K562 (cell line): ENCODE results near the gene TAL1. TPM values are rescaled to one million over a fixed set of nuclear protein-coding genes. Genes with fewer than 3 reads are reported as not detected.

Experiments
- BRF1 ChIP-seq: IDR thresholded peaks from 3 replicates; pipeline ENCODE4 v1.6.1; 2011; ENCODE audit warnings: borderline replicate concordance, mild to moderate bottlenecking; ENCODE audit not compliant: insufficient read length; ENCODE audit errors: extremely low read depth
- CEBPG ChIP-seq, 3 experiments: fragments of 200-800 bp in 1 of 3; sonication (Bioruptor generic) in 1 of 3; sonication (generic) in 1 of 3; formaldehyde crosslinking in 1 of 3; IDR thresholded peaks in 2 of 3; conservative IDR thresholded peaks in 1 of 3; 2 replicates each; pipeline versions ENCODE4 v1.6.1 to v1.8.0; 2016 to 2022; ENCODE audit warnings: missing compliant biosample characterization in 2 of 3, missing genetic modification characterization in 2 of 3, mild to moderate bottlenecking in 1 of 3, missing genetic modification reagents in 1 of 3
- CHCHD3 ChIP-seq: fragments of 250-450 bp; sonication (Bioruptor Pico); IDR thresholded peaks from 2 replicates; pipeline ENCODE4 v2.1.2; 2022; ENCODE audit warnings: mild to moderate bottlenecking
- GTF2E2 ChIP-seq: fragments of 200-800 bp; sonication (Bioruptor generic); IDR thresholded peaks from 2 replicates; pipeline ENCODE4 v1.6.1; 2016; ENCODE audit warnings: missing genetic modification characterization, missing compliant biosample characterization
- L3MBTL2 ChIP-seq: fragments of 450-650 bp; IDR thresholded peaks from 2 replicates; pipeline ENCODE4 v1.6.1; 2016; ENCODE audit warnings: mild to moderate bottlenecking, moderate library complexity
- MLX ChIP-seq, 2 experiments: fragments of 450-650 bp in 1 of 2; sonication (generic) in 1 of 2; formaldehyde crosslinking; conservative IDR thresholded peaks; 2 replicates each; pipeline versions ENCODE4 v1.4.0 to v1.8.1; 2020 to 2022; ENCODE audit warnings: mild to moderate bottlenecking in 1 of 2, missing genetic modification reagents in 1 of 2
- NFE2L1 ChIP-seq: fragments of 450-650 bp; IDR thresholded peaks from 2 replicates; pipeline ENCODE4 v1.6.1; 2016; ENCODE audit warnings: missing genetic modification characterization, low read depth, mild to moderate bottlenecking, missing compliant biosample characterization, moderate library complexity, borderline replicate concordance
- PHB ChIP-seq: fragments of 250-450 bp; sonication (Bioruptor Pico); IDR thresholded peaks from 2 replicates; pipeline ENCODE4 v1.5.0; 2021
- PYGO2 ChIP-seq: fragments of 450-650 bp; IDR thresholded peaks from 2 replicates; pipeline ENCODE4 v1.6.1; 2016; ENCODE audit warnings: mild to moderate bottlenecking, missing genetic modification characterization, moderate library complexity, missing compliant biosample characterization
- RBFOX2 ChIP-seq: fragments of 200-400 bp; formaldehyde crosslinking; IDR thresholded peaks from 2 replicates; pipeline ENCODE4 v1.6.1; 2017; ENCODE audit warnings: low read depth, mild to moderate bottlenecking, low read length, moderate library complexity
- RBM22 ChIP-seq: fragments of 200-400 bp; formaldehyde crosslinking; IDR thresholded peaks from 2 replicates; pipeline ENCODE4 v1.6.1; 2018; ENCODE audit warnings: low read length, low read depth; ENCODE audit not compliant: poor library complexity, severe bottlenecking
- SRSF3 ChIP-seq: fragments of 200-400 bp; formaldehyde crosslinking; IDR thresholded peaks from 2 replicates; pipeline ENCODE4 v1.6.1; 2016; ENCODE audit warnings: mild to moderate bottlenecking, low read length, moderate library complexity; ENCODE audit not compliant: insufficient read depth
- STAG1 ChIP-seq: sonication (generic); formaldehyde crosslinking; IDR thresholded peaks from 2 replicates; pipeline ENCODE4 v1.5.0; 2020; ENCODE audit warnings: missing genetic modification reagents, borderline replicate concordance
- YY1 ChIP-seq, 3 experiments: IDR thresholded peaks; 2 replicates each; pipeline ENCODE4 v1.6.1; 2011; ENCODE audit warnings: low read length in 2 of 3, mild to moderate bottlenecking in 2 of 3, moderate library complexity in 2 of 3, borderline replicate concordance in 1 of 3, control low read depth in 1 of 3, low read depth in 1 of 3; ENCODE audit not compliant: insufficient read depth in 3 of 3, insufficient replicate concordance in 2 of 3, control insufficient read depth in 1 of 3, insufficient read length in 1 of 3; ENCODE audit errors: extremely low read depth in 1 of 3
- polyA plus RNA-seq, 8 experiments: library from polyadenylated mRNA; depleted of rRNA in 4 of 8; stranded (reverse) in 5 of 8; unstranded in 3 of 8; fragments of >200 nt; fragmentation: Nextera tagmentation in 2 of 8; fragmentation: Illumina TruSeq in 1 of 8; extraction: Ambion mirVana in 2 of 8; extraction: Trizol in 1 of 8; gene quantifications; 2 replicates each; pipeline versions ENCODE4 v1.2.1 to v1.2.3, GENCODE V29; 2011 to 2014; ENCODE audit warnings: inconsistent platforms in 1 of 8, missing spikeins in 1 of 8
- total RNA-seq, 7 experiments: library from RNA; depleted of rRNA in 6 of 7; stranded (reverse); fragments of >200 nt in 6 of 7; fragmentation: Illumina TruSeq in 2 of 7; extraction: Trizol in 2 of 7; gene quantifications; 2 replicates each; pipeline versions ENCODE4 v1.2.1 to v1.2.3, GENCODE V29; 2011 to 2021; ENCODE audit warnings: low replicate concordance in 1 of 7
- TF ChIP-seq, protein P1 (sequence below), 2 experiments: IDR thresholded peaks; 2 replicates each; pipeline ENCODE4 v1.6.1; 2011; ENCODE audit warnings: borderline replicate concordance in 1 of 2, control low read depth in 1 of 2, low read depth in 1 of 2, low read length in 1 of 2, mild to moderate bottlenecking in 1 of 2, mixed read lengths in 1 of 2, moderate library complexity in 1 of 2; ENCODE audit not compliant: insufficient read depth in 1 of 2, insufficient read length in 1 of 2, poor library complexity in 1 of 2, severe bottlenecking in 1 of 2; ENCODE audit errors: extremely low read depth in 1 of 2
- TF ChIP-seq, protein P2 (sequence below): fragments of 450-650 bp; formaldehyde crosslinking; IDR thresholded peaks from 2 replicates; pipeline ENCODE4 v1.4.0; 2020; ENCODE audit warnings: mild to moderate bottlenecking, moderate library complexity

The TAL1 gene
- total and polyA plus RNA-seq, 9 of the 15 experiments (the other 6 are each of a cell fraction or from before 2014, with no cell fraction given), result 18.5 to 106 (median 59.7) TPM

GRCh38 chr1:47230692-47231300 lies 1.2 kb downstream of the TAL1 start (continued):
- TF ChIP-seq BRF1 (no peak), RBFOX2 (peak; percentile 80), SRSF3 (0 out of 2 replicates have a peak, but pooled peaks have one; percentile 85), CEBPG (CRISPR knock-in tag; IDR thresholded peaks at IDR 0.05) (no peak), CEBPG (tag; conservative IDR thresholded peaks at IDR 0.05 in 1 of 2, IDR thresholded peaks at IDR 0.05 in 1 of 2) (no peak), CHCHD3 (no peak), PHB (peak; percentile 7; the same call in 1 of the 2 replicates), MLX (CRISPR knock-in tag; conservative IDR thresholded peaks at IDR 0.05) (no peak), PYGO2 (no peak), STAG1 (no peak), NFE2L1 (tag) (no peak), GTF2E2 (tag) (peak; percentile 87; the same call in 1 of the 2 replicates), YY1 (IDR thresholded peaks at IDR 0.05; ENCODE audit: borderline replicate concordance in 1 of 3, control insufficient read depth in 1 of 3, extremely low read depth in 1 of 3, insufficient read depth in 3 of 3, insufficient read length in 1 of 3, insufficient replicate concordance in 2 of 3, low read depth in 1 of 3, low read length in 2 of 3) (peak in 1 of 3 experiments; percentile 6), RBM22 (peak; percentile 69), L3MBTL2 (peak; percentile 31; the same call in 1 of the 2 replicates)
- TF ChIP-seq, protein P1, sequence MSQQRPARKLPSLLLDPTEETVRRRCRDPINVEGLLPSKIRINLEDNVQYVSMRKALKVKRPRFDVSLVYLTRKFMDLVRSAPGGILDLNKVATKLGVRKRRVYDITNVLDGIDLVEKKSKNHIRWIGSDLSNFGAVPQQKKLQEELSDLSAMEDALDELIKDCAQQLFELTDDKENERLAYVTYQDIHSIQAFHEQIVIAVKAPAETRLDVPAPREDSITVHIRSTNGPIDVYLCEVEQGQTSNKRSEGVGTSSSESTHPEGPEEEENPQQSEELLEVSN (IDR thresholded peaks at IDR 0.05; ENCODE audit: borderline replicate concordance in 1 of 2, extremely low read depth in 1 of 2, insufficient read depth in 1 of 2, insufficient read length in 1 of 2, low read depth in 1 of 2, low read length in 1 of 2, poor library complexity in 1 of 2, severe bottlenecking in 1 of 2), result peak; percentile 44 to 69
- TF ChIP-seq, protein P2, sequence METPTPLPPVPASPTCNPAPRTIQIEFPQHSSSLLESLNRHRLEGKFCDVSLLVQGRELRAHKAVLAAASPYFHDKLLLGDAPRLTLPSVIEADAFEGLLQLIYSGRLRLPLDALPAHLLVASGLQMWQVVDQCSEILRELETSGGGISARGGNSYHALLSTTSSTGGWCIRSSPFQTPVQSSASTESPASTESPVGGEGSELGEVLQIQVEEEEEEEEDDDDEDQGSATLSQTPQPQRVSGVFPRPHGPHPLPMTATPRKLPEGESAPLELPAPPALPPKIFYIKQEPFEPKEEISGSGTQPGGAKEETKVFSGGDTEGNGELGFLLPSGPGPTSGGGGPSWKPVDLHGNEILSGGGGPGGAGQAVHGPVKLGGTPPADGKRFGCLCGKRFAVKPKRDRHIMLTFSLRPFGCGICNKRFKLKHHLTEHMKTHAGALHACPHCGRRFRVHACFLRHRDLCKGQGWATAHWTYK (CRISPR knock-in tag), result no peak
